ENCODE measurements around the gene ARHGAP29.

Gene ARHGAP29

GRCh38 chr1:94209425-94209824 is 28.0 kb downstream of the ARHGAP29 start:
- H3K4me3 ChIP-seq (ENCODE audit: control insufficient read depth, low read depth, low read length) = no peak overlapping the region
- no peak for TF ChIP-seq CTCF (IDR thresholded peaks at IDR 0.05; ENCODE audit: control insufficient read depth, insufficient read depth, low read depth, low read length, missing control alignments)

GRCh38 chr1:94207695-94208094 is 29.7 kb downstream of the ARHGAP29 start:
- no peak for TF ChIP-seq CTCF (IDR thresholded peaks at IDR 0.05; ENCODE audit: control insufficient read depth, insufficient read depth, low read depth, low read length, missing control alignments)
- DNase-seq (ENCODE audit: low read depth) = no peak

More at GRCh38 chr1:94209425-94209824, 28.0 kb downstream of the ARHGAP29 start:
- peak; percentile 55 for DNase-seq (ENCODE audit: low read depth)

GRCh38 chr1:94205639-94206038 is 31.7 kb downstream of the ARHGAP29 start:
- H3K4me3 ChIP-seq (ENCODE audit: control insufficient read depth, low read depth, low read length) = no peak overlapping the region
- no peak for DNase-seq (ENCODE audit: low read depth)
- TF ChIP-seq CTCF (IDR thresholded peaks at IDR 0.05; ENCODE audit: control insufficient read depth, insufficient read depth, low read depth, low read length, missing control alignments) = no peak

More at GRCh38 chr1:94207695-94208094, 29.7 kb downstream of the ARHGAP29 start:
- no peak overlapping the region for H3K4me3 ChIP-seq (ENCODE audit: control insufficient read depth, low read depth, low read length)

GRCh38 chr1:94202241-94202640 is 35.1 kb downstream of the ARHGAP29 start:
- no peak for DNase-seq (ENCODE audit: low read depth)
- TF ChIP-seq CTCF (IDR thresholded peaks at IDR 0.05; ENCODE audit: control insufficient read depth, insufficient read depth, low read depth, low read length, missing control alignments) = no peak
- no peak overlapping the region for H3K4me3 ChIP-seq (ENCODE audit: control insufficient read depth, low read depth, low read length)

- no peak for DNase-seq (ENCODE audit: low read depth)
- no peak for TF ChIP-seq CTCF (IDR thresholded peaks at IDR 0.05; ENCODE audit: control insufficient read depth, insufficient read depth, low read depth, low read length, missing control alignments)
- H3K4me3 ChIP-seq (ENCODE audit: control insufficient read depth, low read depth, low read length) = no peak overlapping the region
Observed at GRCh38 chr1:94199398-94199797, 38.0 kb downstream of the ARHGAP29 start.

- no peak for TF ChIP-seq CTCF (IDR thresholded peaks at IDR 0.05; ENCODE audit: control insufficient read depth, insufficient read depth, low read depth, low read length, missing control alignments)
Observed at GRCh38 chr1:94194079-94194865, 43.1 kb downstream of the ARHGAP29 start.

More at GRCh38 chr1:94194079-94194865, 43.1 kb downstream of the ARHGAP29 start:
- DNase-seq (ENCODE audit: low read depth) = no peak
- H3K4me3 ChIP-seq (ENCODE audit: control insufficient read depth, low read depth, low read length) = no peak overlapping the region

Data from AG09309 (cell line).